K562 (cell line): ENCODE measurements around the gene TADA2A. TPM values are rescaled to one million over a fixed set of nuclear protein-coding genes. Genes with fewer than 3 reads are reported as not detected.

Experiments
- BRF1 ChIP-seq: IDR thresholded peaks from 3 replicates; pipeline ENCODE4 v1.6.1; 2011; ENCODE audit warnings: borderline replicate concordance, mild to moderate bottlenecking; ENCODE audit not compliant: insufficient read length; ENCODE audit errors: extremely low read depth
- ETV1 ChIP-seq: fragments of 450-650 bp; conservative IDR thresholded peaks from 2 replicates; pipeline ENCODE4 v1.6.1; 2016; ENCODE audit warnings: missing genetic modification characterization, control low read depth, low read depth, missing compliant biosample characterization
- FOXJ3 ChIP-seq: sonication (generic); formaldehyde crosslinking; IDR thresholded peaks from 2 replicates; pipeline ENCODE4 v1.4.0; 2020; ENCODE audit warnings: mild to moderate bottlenecking, missing genetic modification reagents
- HBP1 ChIP-seq: fragments of 450-650 bp; formaldehyde crosslinking; IDR thresholded peaks from 2 replicates; pipeline ENCODE4 v1.4.0; 2022; ENCODE audit warnings: missing genetic modification characterization
- JUN ChIP-seq, 2 experiments: sonication (generic) in 1 of 2; formaldehyde crosslinking in 1 of 2; IDR thresholded peaks; 2 replicates each; pipeline versions ENCODE4 v1.6.1 to v1.8.0; 2012 to 2022; ENCODE audit warnings: borderline replicate concordance in 2 of 2, mild to moderate bottlenecking in 2 of 2, improper control_type of control experiment in 1 of 2, low read depth in 1 of 2, low read length in 1 of 2, missing genetic modification reagents in 1 of 2
- MED1 ChIP-seq: sonication (generic); formaldehyde crosslinking; IDR thresholded peaks from 2 replicates; pipeline ENCODE4 v1.8.1; 2023; ENCODE audit warnings: missing genetic modification reagents, borderline replicate concordance
- MEIS2 ChIP-seq: fragments of 450-650 bp; IDR thresholded peaks from 2 replicates; pipeline ENCODE4 v1.6.1; 2014; ENCODE audit warnings: mild to moderate bottlenecking; ENCODE audit not compliant: partially characterized antibody
- RREB1 ChIP-seq: fragments of 250-450 bp; sonication (Bioruptor Pico); IDR thresholded peaks from 2 replicates; pipeline ENCODE4 v1.4.0; 2020
- ZFP1 ChIP-seq: fragments of 450-650 bp; formaldehyde crosslinking; IDR thresholded peaks from 2 replicates; pipeline ENCODE4 v1.4.0; 2020; ENCODE audit warnings: mild to moderate bottlenecking, mixed read lengths
- ZNF232 ChIP-seq: sonication (generic); formaldehyde crosslinking; IDR thresholded peaks from 2 replicates; pipeline ENCODE4 v1.8.0; 2022; ENCODE audit warnings: mild to moderate bottlenecking, missing genetic modification reagents
- ZNF583 ChIP-seq: fragments of 250-450 bp; sonication (Bioruptor Pico); IDR thresholded peaks from 2 replicates; pipeline ENCODE4 v1.4.0; 2020
- ZNF609 ChIP-seq: sonication (generic); formaldehyde crosslinking; IDR thresholded peaks from 2 replicates; pipeline ENCODE4 v1.8.1; 2023; ENCODE audit warnings: missing genetic modification reagents, mild to moderate bottlenecking, borderline replicate concordance
- polyA plus RNA-seq, 8 experiments: library from polyadenylated mRNA; depleted of rRNA in 4 of 8; stranded (reverse) in 5 of 8; unstranded in 3 of 8; fragments of >200 nt; fragmentation: Nextera tagmentation in 2 of 8; fragmentation: Illumina TruSeq in 1 of 8; extraction: Ambion mirVana in 2 of 8; extraction: Trizol in 1 of 8; gene quantifications; 2 replicates each; pipeline versions ENCODE4 v1.2.1 to v1.2.3, GENCODE V29; 2011 to 2014; ENCODE audit warnings: inconsistent platforms in 1 of 8, missing spikeins in 1 of 8
- total RNA-seq, 7 experiments: library from RNA; depleted of rRNA in 6 of 7; stranded (reverse); fragments of >200 nt in 6 of 7; fragmentation: Illumina TruSeq in 2 of 7; extraction: Trizol in 2 of 7; gene quantifications; 2 replicates each; pipeline versions ENCODE4 v1.2.1 to v1.2.3, GENCODE V29; 2011 to 2021; ENCODE audit warnings: low replicate concordance in 1 of 7

The TADA2A gene
- total and polyA plus RNA-seq, 9 of the 15 experiments (the other 6 are each of a cell fraction or from before 2014, with no cell fraction given) = 13.8 to 37.7 (median 25.0) TPM

GRCh38 chr17:37490638-37491614 lies 84.2 kb downstream of the TADA2A start (continued):
- TF ChIP-seq ZNF609 (CRISPR knock-in tag) (no peak), ETV1 (tag) (no peak), MEIS2 (peak; percentile 13), JUN (IDR thresholded peaks at IDR 0.05; ENCODE audit: borderline replicate concordance, low read depth, low read length) (peak; percentile 86; the same call in 1 of the 2 replicates), JUN (CRISPR knock-in tag; IDR thresholded peaks at IDR 0.05; ENCODE audit: borderline replicate concordance) (no peak), ZNF232 (CRISPR knock-in tag) (no peak), FOXJ3 (CRISPR knock-in tag) (no peak), ZNF583 (CRISPR knock-in tag) (no peak), HBP1 (no peak), ZFP1 (CRISPR knock-in tag) (no peak), BRF1 (no peak), MED1 (CRISPR knock-in tag) (no peak), RREB1 (CRISPR knock-in tag) (no peak)
